AML-193 (cell line): ENCODE results near the gene DIRAS1.
"Not testable (repeated sequence)": the region's sequence is repeated elsewhere in the genome, so short reads cannot be mapped to it uniquely, and the experiment has no call there.

ENCODE experiments used
- DNase-seq, 2 experiments: peaks; one replicate each; lab custom pipeline; 2025; lab: John Stamatoyannopoulos, UW

Gene DIRAS1

DNA sequence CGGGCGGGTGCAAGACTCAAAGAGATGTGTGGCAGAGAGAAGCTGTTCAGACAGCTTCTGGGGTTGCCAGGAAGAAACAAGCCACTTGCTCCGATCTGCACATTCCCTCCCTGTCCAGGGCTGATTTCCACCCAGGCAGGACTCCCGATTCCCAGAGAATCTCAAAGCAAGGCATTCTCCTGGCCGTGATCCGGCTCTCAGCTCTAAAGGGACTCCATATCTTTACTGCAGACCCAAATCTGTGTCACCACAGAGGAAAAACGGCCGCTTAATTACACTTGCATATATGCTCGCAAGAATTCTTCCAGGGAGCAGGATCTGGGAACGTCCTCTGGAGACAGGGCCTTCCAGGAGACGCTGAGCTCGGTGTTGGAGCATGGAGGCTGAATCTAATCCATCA, 44.3 kb downstream of the DIRAS1 start:
- no peak for DNase-seq

DNA sequence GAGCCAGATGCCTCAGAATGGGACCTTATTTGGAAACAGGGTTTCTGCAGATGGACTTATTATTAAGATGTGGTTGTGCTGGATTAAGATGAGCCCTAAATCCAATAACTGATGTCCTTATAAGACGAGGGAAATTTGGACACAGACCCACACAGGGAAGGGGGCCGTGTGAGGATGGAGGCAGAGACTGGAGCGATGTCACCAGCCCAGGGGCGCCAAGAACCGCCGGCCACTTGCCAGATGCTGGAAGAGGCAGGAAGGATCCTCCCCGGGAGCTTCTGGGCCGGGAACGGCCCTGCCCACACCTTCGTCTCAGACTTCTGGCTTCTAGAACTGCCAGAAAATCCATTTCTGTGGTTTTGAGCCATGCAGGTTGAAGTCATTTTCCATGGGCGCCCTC, 45.3 kb downstream of the DIRAS1 start:
- DNase-seq, result no peak

DNA sequence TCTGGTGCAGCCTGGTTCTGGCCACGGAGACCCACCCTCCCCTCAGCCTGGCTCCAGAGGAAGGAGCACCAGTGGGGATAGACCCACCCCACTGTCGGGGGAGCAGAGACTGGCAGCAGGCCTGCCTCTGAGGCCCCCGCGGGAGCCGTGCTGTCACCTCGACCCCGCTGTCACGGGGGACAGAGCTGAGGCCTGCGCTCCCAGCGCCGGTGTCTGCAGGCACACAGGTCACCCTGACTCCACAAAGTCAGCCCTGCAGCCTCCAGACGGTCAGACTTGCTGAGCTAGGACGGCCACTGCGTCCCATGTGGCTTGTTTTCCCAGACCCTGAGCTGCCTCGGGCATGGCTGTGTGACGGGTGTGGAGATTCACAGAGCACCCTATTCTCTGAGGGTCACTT, 51.0 kb downstream of the DIRAS1 start:
- no peak for DNase-seq

DNA sequence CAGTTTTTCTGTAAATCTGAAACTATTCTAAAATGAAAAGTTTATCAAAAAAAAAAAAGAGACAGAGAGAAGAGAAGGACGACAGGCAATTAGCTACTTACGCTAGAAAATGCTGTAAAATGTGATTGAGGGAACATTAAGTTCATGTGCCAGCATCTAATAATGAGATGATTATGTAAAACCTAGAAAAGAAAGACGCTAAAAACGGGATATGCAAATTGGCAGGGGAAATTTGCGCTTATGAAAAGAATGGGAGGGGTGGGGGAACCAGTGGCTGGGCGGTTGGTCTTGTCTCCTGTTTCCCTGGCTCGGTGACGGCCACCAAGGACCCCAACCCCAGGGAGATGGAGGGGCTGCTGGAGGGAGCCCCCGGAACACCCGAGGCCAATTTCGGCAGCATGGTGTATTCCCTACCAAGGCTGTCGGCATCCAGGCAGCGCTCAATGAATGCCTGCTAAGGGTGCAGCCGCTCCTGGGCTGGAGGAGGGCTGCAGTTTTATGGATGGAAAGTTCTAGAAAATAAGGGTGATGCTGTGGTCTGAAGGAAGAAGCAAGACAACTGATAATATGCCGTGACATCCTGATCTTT, 52.9 kb downstream of the DIRAS1 start:
- no peak for DNase-seq

DNA sequence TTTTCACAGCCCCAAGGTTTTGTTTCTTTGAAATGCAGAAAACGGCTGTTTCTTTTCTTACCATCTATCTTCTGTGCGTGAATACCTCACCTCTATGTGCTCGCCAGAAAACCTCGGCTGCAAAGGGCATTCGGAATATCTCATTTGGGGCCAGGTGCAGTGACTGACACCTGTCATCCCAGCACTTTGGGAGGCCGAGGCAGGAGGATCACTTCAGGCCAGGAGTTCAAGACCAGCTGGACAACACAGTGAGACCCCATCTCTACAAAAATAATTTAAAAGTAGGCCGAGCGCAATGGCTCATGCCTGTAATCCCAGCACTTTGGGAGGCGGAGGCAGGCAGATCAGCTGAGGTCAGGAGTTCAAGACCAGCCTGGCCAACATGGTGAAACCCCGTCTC, 53.8 kb downstream of the DIRAS1 start:
- not testable (repeated sequence) for DNase-seq

DNA sequence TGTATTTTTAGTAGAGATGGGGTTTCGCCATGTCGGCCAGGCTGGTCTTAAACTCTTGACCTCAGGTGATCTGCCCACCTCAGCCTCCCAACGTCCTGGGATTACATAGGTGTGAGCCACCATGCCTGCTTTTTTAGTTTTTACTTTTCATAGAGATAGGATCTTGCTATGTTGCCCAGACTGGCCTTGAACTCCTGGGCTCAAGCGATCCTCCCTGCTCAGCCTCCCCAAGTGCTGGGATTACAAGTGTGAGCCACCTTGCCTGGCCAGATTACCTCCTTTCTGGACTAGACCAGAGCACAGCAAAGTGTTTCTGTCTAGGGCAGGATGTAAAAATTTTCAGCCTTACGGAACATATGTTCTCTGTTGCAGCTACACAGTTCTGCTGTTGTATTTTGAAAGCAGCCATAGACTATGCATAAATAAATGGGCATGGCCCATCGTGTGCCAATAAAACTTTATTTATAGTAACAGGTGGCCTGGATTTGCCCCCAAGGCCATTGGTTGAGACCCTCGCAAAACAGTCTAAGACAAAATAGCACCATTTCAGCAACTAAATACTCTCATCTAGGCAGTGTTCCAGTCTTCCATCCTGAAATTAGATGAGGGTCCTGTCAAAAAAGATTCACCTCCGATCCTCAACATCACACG, 54.7 kb downstream of the DIRAS1 start:
- DNase-seq, result no peak

DNA sequence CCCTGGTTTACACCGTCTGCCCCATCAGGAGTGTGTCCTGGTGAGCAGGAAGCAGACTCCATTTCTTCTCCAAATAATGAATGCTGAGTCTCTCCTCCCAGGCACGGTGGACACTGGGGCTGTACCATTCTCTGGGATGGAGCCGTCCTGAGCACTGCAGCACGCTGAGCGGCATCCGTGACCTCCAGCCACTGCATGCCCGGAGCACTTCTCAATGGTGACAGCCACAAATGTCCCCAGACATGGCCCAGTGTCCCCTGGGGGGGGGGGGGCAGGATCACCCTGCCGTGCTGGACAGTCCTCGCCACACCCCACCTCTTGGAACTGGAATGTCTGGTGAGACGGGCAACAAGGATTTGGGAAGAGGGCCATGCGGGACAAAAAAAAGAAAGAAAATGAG, 56.1 kb downstream of the DIRAS1 start:
- DNase-seq, result no peak
